Heart left ventricle (tissue), 16 donors: ENCODE data around the gene PAK1. TPM values are rescaled to one million over a fixed set of nuclear protein-coding genes. Genes with fewer than 3 reads are reported as not detected.

Source experiments
- ATAC-seq, 4 donors: fragments of 200-7000 bp; cut with Tn5 transposase; one replicate each; pipeline ENCODE4 v1.9.1; 2020 to 2022; ENCODE audit warnings: moderate library complexity in 4 of 4, mild to moderate bottlenecking in 3 of 4, moderate number of reproducible peaks in 1 of 4
- DNase-seq, 5 donors: peaks; one replicate each; pipeline ENCODE4 v3.0.0-alpha.2; 2020
- H3K27ac ChIP-seq, 12 donors: fragments of 200-600 bp; sonication (generic) in 4 of 12; one replicate each; pipeline versions ENCODE4 v1.5.0 to v1.8.0; 2016 to 2022; ENCODE audit warnings: mild to moderate bottlenecking in 2 of 12
- H3K27me3 ChIP-seq, 9 donors: fragments of 200-600 bp; sonication (generic) in 2 of 9; one replicate each; pipeline versions ENCODE4 v1.5.1 to v1.8.0; 2016 to 2022; ENCODE audit warnings: mild to moderate bottlenecking in 3 of 9
- H3K36me3 ChIP-seq, 9 donors: fragments of 200-600 bp; sonication (generic) in 2 of 9; one replicate each; pipeline versions ENCODE4 v1.5.0 to v1.8.0; 2018 to 2022; ENCODE audit warnings: mild to moderate bottlenecking in 2 of 9
- H3K4me1 ChIP-seq, 12 donors: fragments of 200-600 bp; sonication (generic) in 4 of 12; one replicate each; pipeline versions ENCODE4 v1.5.0 to v1.8.0; 2016 to 2022; ENCODE audit warnings: mild to moderate bottlenecking in 3 of 12
- H3K4me3 ChIP-seq, 12 donors: fragments of 200-600 bp; sonication (generic) in 4 of 12; one replicate each; pipeline versions ENCODE4 v1.5.0 to v1.8.0; 2017 to 2022; ENCODE audit warnings: mild to moderate bottlenecking in 9 of 12, moderate library complexity in 4 of 12
- H3K9me3 ChIP-seq, 12 donors: fragments of 200-600 bp; sonication (generic) in 4 of 12; one replicate each; pipeline versions ENCODE4 v1.5.0 to v1.8.0; 2016 to 2022; ENCODE audit warnings: mild to moderate bottlenecking in 1 of 12
- CTCF ChIP-seq, 12 donors: fragments of 200-600 bp; sonication (generic) in 4 of 12; IDR thresholded peaks; one replicate each; pipeline versions ENCODE4 v1.5.0 to v1.8.0; 2018 to 2022; ENCODE audit warnings: antibody characterized with exemption in 12 of 12, mild to moderate bottlenecking in 5 of 12
- POLR2A ChIP-seq, 2 donors: fragments of 450-650 bp; IDR thresholded peaks; one replicate each; pipeline ENCODE4 v1.6.1; 2017; ENCODE audit warnings: antibody characterized with exemption in 2 of 2, mild to moderate bottlenecking in 2 of 2, moderate library complexity in 2 of 2
- WGBS, 4 donors: extraction: QIAGEN DNeasy Blood & Tissue Kit in 2 of 4; methylation state at CpG; one replicate each; pipeline versions ENCODE4 v1.1.5 to v1.1.7; 2013 to 2018; 5-methylcytosine and 5-hydroxymethylcytosine counted together
- intact Hi-C, 10 donors: fragments of 100-400 bp; cut with DNase I; formaldehyde crosslinking; loops; one replicate each; pipeline versions ENCODE4 v1.11.1 to v1.14.2; 2022
- polyA plus RNA-seq, 2 donors: library from polyadenylated mRNA; stranded (reverse); fragments of 200-250 nt; gene quantifications; one replicate each; pipeline ENCODE4 v1.2.3, GENCODE V29; 2013
- total RNA-seq, 9 donors: library from RNA; depleted of rRNA in 2 of 9; stranded (reverse); fragments of >200 nt in 2 of 9; fragmentation: NEBNext Ultra II Directional in 3 of 9; extraction: Animal tissue kit (Norgen Biotek cat#: 25700) in 3 of 9; gene quantifications; one replicate each; pipeline versions ENCODE4 v1.1.0 to v1.2.4, GENCODE V29; 2016 to 2023
- donor health status: ischemic (EF 13 %, LVEDD 7.1; RV severe dilation, severe dysfunction).
- donor health status: healthy with polysubstance abuse.
- donor health status: DM: no; HTN: yes; CAD: no.
- donor health status: DM: no; HTN: no; CAD: no.
- donor health status: ischemic (EF 25% LVEDD 6.9; RV normal size, moderate dysfunction).
- donor health status: ischemic (EF 25% LVEDD 5.7; RV mildly dilated, moderate dysfunction).
- donor health status: healthy.
- donor health status: DM: yes; HTN: yes; CAD: no.
- donor health status: ischemic (EF 35%, LVEDD 5.7; RV mildly dilated, moderate dysfunction).
- donor health status: nonischemic (EF 11% LVEDD 7.7; RV severe dilation, severe dysfunction).
- donor health status: DM: yes; HTN: yes; CAD: no.
- donor health status: PGD.
- donor health status: ischemic (EF 29% LVEDD 5.4; RV normal size, mild dysfunction).
- donor health status: nonischemic (EF 23%, LVEDD 6.1; RV moderate dilation, normal function).

The PAK1 gene
- total and polyA plus RNA-seq, 11 donors = 2.1 to 25.4 (median 5.9) TPM

- no peak for DNase-seq
- no peak for TF ChIP-seq POLR2A (IDR thresholded peaks at IDR 0.05)
- TF ChIP-seq CTCF (IDR thresholded peaks at IDR 0.05) = no peak
- Histone ChIP-seq H3K4me3 (no peak overlapping the region), H3K4me1 (no peaks in the 10 kb centered on the region), H3K9me3 (no peaks in the 10 kb centered on the region), H3K27me3 (no peaks in the 10 kb centered on the region), H3K36me3 (no peaks in the 10 kb centered on the region), H3K27ac (no peak overlapping the region)
- intact Hi-C loops = no loop called here
- WGBS, 4 donors = 94 to 98% (median 95%) methylated on average over 3 of the region's 3 CpGs
- no peak for ATAC-seq
Observed at GRCh38 chr11:77517753-77518152, 43.9 kb upstream of the PAK1 start.

- H3K9me3 ChIP-seq = no peaks in the 10 kb centered on the region
- intact Hi-C loops = no loop called here
- 86 to 97% (median 88%) methylated on average over 2 of the region's 2 CpGs for WGBS, 4 donors
- ATAC-seq = peak in 1 of 4 donors; percentile 53
- no peaks in the 10 kb centered on the region for H3K27me3 ChIP-seq
- no peak overlapping the region for H3K27ac ChIP-seq
- no peaks in the 10 kb centered on the region for H3K4me1 ChIP-seq
- TF ChIP-seq POLR2A (IDR thresholded peaks at IDR 0.05) = no peak
- no peak for TF ChIP-seq CTCF (IDR thresholded peaks at IDR 0.05)
- H3K36me3 ChIP-seq = no peaks in the 10 kb centered on the region
- DNase-seq = no peak
- no peak overlapping the region for H3K4me3 ChIP-seq
Observed at GRCh38 chr11:77517226-77517625, 43.3 kb upstream of the PAK1 start.

- Histone ChIP-seq H3K4me1 (peaks cover 0 to 6% (median 0%) of the 10 kb centered on the region in 12 donors), H3K27me3 (no peaks in the 10 kb centered on the region), H3K36me3 (no peaks in the 10 kb centered on the region), H3K4me3 (no peak overlapping the region), H3K27ac (no peak overlapping the region), H3K9me3 (no peaks in the 10 kb centered on the region)
- DNase-seq (no peak), ATAC-seq (no peak)
- TF ChIP-seq POLR2A (IDR thresholded peaks at IDR 0.05) (no peak), CTCF (IDR thresholded peaks at IDR 0.05) (no peak)
- WGBS, 4 donors = 77 to 85% (median 79%) methylated on average over 3 of the region's 3 CpGs
- intact Hi-C loops = no loop called here
Observed at GRCh38 chr11:77515483-77515882, 41.6 kb upstream of the PAK1 start.

- Histone ChIP-seq H3K4me3 (no peak overlapping the region), H3K27me3 (no peaks in the 10 kb centered on the region), H3K27ac (no peak overlapping the region), H3K36me3 (no peaks in the 10 kb centered on the region), H3K9me3 (no peaks in the 10 kb centered on the region), H3K4me1 (peaks cover 0 to 6% (median 0%) of the 10 kb centered on the region in 12 donors)
- ATAC-seq = no peak
- DNase-seq = no peak
- WGBS, 4 donors = 78 to 84% (median 80%) methylated on average over 3 of the region's 3 CpGs
- TF ChIP-seq CTCF (IDR thresholded peaks at IDR 0.05) = no peak
- TF ChIP-seq POLR2A (IDR thresholded peaks at IDR 0.05) = no peak
- intact Hi-C loops = no loop called here
Observed at GRCh38 chr11:77515063-77515462, 41.2 kb upstream of the PAK1 start.
